HG03520 (cell line): ENCODE measurements around the gene NPR2.

Experiments used
- ATAC-seq: cut with Tn5 transposase; IDR thresholded peaks from one replicate; pipeline ENCODE4 v1.9.1; 2021; ENCODE audit warnings: mild to moderate bottlenecking, moderate library complexity; ENCODE audit not compliant: unreplicated experiment

Gene NPR2

GRCh38 chr9:35852876-35853865 lies 61.8 kb downstream of the NPR2 start:
- no peak for ATAC-seq

GRCh38 chr9:35854091-35854762 lies 62.8 kb downstream of the NPR2 start:
- ATAC-seq: no peak

GRCh38 chr9:35856206-35856605 lies 64.8 kb downstream of the NPR2 start:
- no peak for ATAC-seq

- ATAC-seq: no peak
Observed at GRCh38 chr9:35856882-35857281, 65.5 kb downstream of the NPR2 start.

GRCh38 chr9:35858458-35858857 lies 67.1 kb downstream of the NPR2 start:
- no peak for ATAC-seq
